H1 (cell line): Measurements from ENCODE around the gene NEUROD4. TPM values are rescaled to one million over a fixed set of nuclear protein-coding genes. Genes with fewer than 3 reads are reported as not detected.

Experiments
- CTCF ChIA-PET: fragments of 300-600 bp; sonication (Branson Sonifier 250); formaldehyde crosslinking; loops from one replicate; lab custom pipeline; 2021; ENCODE audit not compliant: partially characterized antibody; lab: Charles Lee
- POLR2A ChIA-PET: fragments of 300-600 bp; sonication (Branson Sonifier 250); formaldehyde crosslinking; loops from one replicate; lab custom pipeline; 2021; ENCODE audit warnings: inconsistent platforms; ENCODE audit not compliant: partially characterized antibody; lab: Charles Lee
- DNase-seq, 2 experiments: peaks; one replicate each; pipeline versions ENCODE4 v3.0.0 to v3.0.0-alpha.2; 2010 to 2022; ENCODE audit warnings: low spot score in 2 of 2, low read depth in 1 of 2, mixed read lengths in 1 of 2
- FAIRE-seq: peaks from 2 replicates; lab custom pipeline; 2011; peaks lifted over from hg19 to GRCh38; lab: Jason Lieb, UNC
- H2AFZ ChIP-seq: 2 replicates; pipeline ENCODE4 v1.8.1; 2012; ENCODE audit warnings: low read length, inconsistent platforms
- H2AK5ac ChIP-seq: 2 replicates; pipeline ENCODE4 v1.6.1; 2013; ENCODE audit warnings: low read depth, low read length
- H2BK120ac ChIP-seq: replicated peaks from 2 replicates; pipeline ENCODE3; 2013; ENCODE audit warnings: low read depth, low read length, inconsistent platforms
- H2BK12ac ChIP-seq: 2 replicates; pipeline ENCODE4 v1.6.1; 2013; ENCODE audit warnings: low read depth, low read length
- H2BK15ac ChIP-seq: 2 replicates; pipeline ENCODE4 v1.6.1; 2013; ENCODE audit warnings: low read length
- H2BK20ac ChIP-seq: 2 replicates; pipeline ENCODE4 v1.6.1; 2013; ENCODE audit warnings: low read length
- H2BK5ac ChIP-seq: 2 replicates; pipeline ENCODE4 v1.6.1; 2013; ENCODE audit warnings: low read depth, low read length
- H3K14ac ChIP-seq: 2 replicates; pipeline ENCODE4 v1.6.1; 2013; ENCODE audit warnings: inconsistent platforms; ENCODE audit not compliant: insufficient read length
- H3K18ac ChIP-seq: 2 replicates; pipeline ENCODE4 v1.6.1; 2013; ENCODE audit warnings: low read length; ENCODE audit errors: extremely low read depth
- H3K23ac ChIP-seq: 2 replicates; pipeline ENCODE4 v1.6.1; 2013; ENCODE audit warnings: inconsistent platforms; ENCODE audit not compliant: insufficient read length
- H3K23me2 ChIP-seq: 2 replicates; pipeline ENCODE4 v1.6.1; 2013; ENCODE audit warnings: low read depth, low read length
- H3K27ac ChIP-seq: 2 replicates; pipeline ENCODE4 v1.6.1; 2011; ENCODE audit warnings: low read depth, low read length, inconsistent platforms
- H3K27me3 ChIP-seq, 4 experiments: replicated peaks in 1 of 4; 1 replicate in 1 of 4; 2 replicates in 3 of 4; pipeline versions ENCODE4 v1.6.1 to v1.8.1; 2011 to 2013; ENCODE audit warnings: low read length in 3 of 4, mild to moderate bottlenecking in 3 of 4, inconsistent platforms in 2 of 4, mixed read lengths in 2 of 4, moderate library complexity in 1 of 4; ENCODE audit not compliant: control insufficient read depth in 3 of 4, insufficient read depth in 3 of 4; ENCODE audit errors: extremely low read depth in 1 of 4
- H3K36me3 ChIP-seq, 4 experiments: 2 replicates each; pipeline versions ENCODE4 v1.6.1 to v1.8.1; 2011 to 2013; ENCODE audit warnings: mild to moderate bottlenecking in 4 of 4, low read length in 3 of 4, moderate library complexity in 2 of 4, control low read depth in 1 of 4, inconsistent platforms in 1 of 4; ENCODE audit not compliant: insufficient read depth in 4 of 4, control insufficient read depth in 2 of 4
- H3K4ac ChIP-seq: replicated peaks from 2 replicates; pipeline ENCODE3; 2013; ENCODE audit warnings: low read length, low read depth, mixed read lengths, inconsistent platforms; ENCODE audit not compliant: insufficient read length
- H3K4me1 ChIP-seq, 4 experiments: replicated peaks in 1 of 4; 1 replicate in 1 of 4; 2 replicates in 3 of 4; pipeline versions ENCODE4 v1.6.1 to v1.8.1; 2011 to 2013; ENCODE audit warnings: low read length in 3 of 4, inconsistent platforms in 2 of 4, mixed read lengths in 1 of 4; ENCODE audit not compliant: insufficient read depth in 4 of 4, control insufficient read depth in 3 of 4
- H3K4me2 ChIP-seq, 2 experiments: 2 replicates each; pipeline versions ENCODE4 v1.6.1 to v1.8.1; 2011 to 2013; ENCODE audit warnings: low read depth in 2 of 2, low read length in 2 of 2, control low read depth in 1 of 2, inconsistent platforms in 1 of 2, mild to moderate bottlenecking in 1 of 2; ENCODE audit not compliant: insufficient read depth in 1 of 2
- H3K4me3 ChIP-seq, 4 experiments: fragments of 200-600, 300-600 bp in 1 of 4; sonication (generic), shearing (Covaris generic), sonication (Bioruptor Twin) in 1 of 4; 2 replicates each; pipeline versions ENCODE4 v1.5.1 to v1.8.1; 2011 to 2016; ENCODE audit warnings: low read length in 4 of 4, low read depth in 3 of 4, control low read depth in 2 of 4, inconsistent platforms in 2 of 4, mild to moderate bottlenecking in 2 of 4, mixed read lengths in 1 of 4, moderate library complexity in 1 of 4; ENCODE audit not compliant: insufficient read depth in 2 of 4; ENCODE audit errors: extremely low read depth in 1 of 4
- H3K56ac ChIP-seq: replicated peaks from 2 replicates; pipeline ENCODE3; 2013; ENCODE audit warnings: low read depth, mild to moderate bottlenecking, mixed read lengths, low read length, inconsistent platforms; ENCODE audit not compliant: insufficient read length
- H3K79me1 ChIP-seq: 2 replicates; pipeline ENCODE4 v1.6.1; 2013; ENCODE audit warnings: low read depth, low read length, control low read depth
- H3K79me2 ChIP-seq, 2 experiments: 2 replicates each; pipeline versions ENCODE4 v1.6.1 to v1.8.1; 2012 to 2013; ENCODE audit warnings: low read length in 2 of 2, mild to moderate bottlenecking in 2 of 2, inconsistent platforms in 1 of 2; ENCODE audit not compliant: insufficient read depth in 2 of 2, control insufficient read depth in 1 of 2
- H3K9ac ChIP-seq, 4 experiments: replicated peaks in 1 of 4; 1 replicate in 1 of 4; 2 replicates in 3 of 4; pipeline versions ENCODE4 v1.6.1 to v1.8.1; 2011 to 2013; ENCODE audit warnings: low read depth in 3 of 4, low read length in 3 of 4, control low read depth in 2 of 4, mild to moderate bottlenecking in 2 of 4, moderate library complexity in 2 of 4, inconsistent platforms in 1 of 4; ENCODE audit errors: extremely low read depth in 1 of 4
- H3K9me3 ChIP-seq, 2 experiments: 2 replicates each; pipeline versions ENCODE4 v1.6.1 to v1.8.1; 2012 to 2013; ENCODE audit warnings: mild to moderate bottlenecking in 2 of 2, moderate library complexity in 2 of 2, control low read depth in 1 of 2, inconsistent platforms in 1 of 2, low read depth in 1 of 2, low read length in 1 of 2, mixed read lengths in 1 of 2; ENCODE audit not compliant: insufficient read depth in 2 of 2
- H4K20me1 ChIP-seq, 2 experiments: replicated peaks in 1 of 2; 2 replicates each; pipeline versions ENCODE3 to v1.8.1; 2011 to 2013; ENCODE audit warnings: inconsistent platforms in 2 of 2, low read length in 2 of 2, mild to moderate bottlenecking in 1 of 2; ENCODE audit not compliant: insufficient read depth in 2 of 2, control insufficient read depth in 1 of 2
- H4K5ac ChIP-seq: 2 replicates; pipeline ENCODE4 v1.6.1; 2013; ENCODE audit warnings: low read length, low read depth, mixed read lengths, inconsistent platforms; ENCODE audit not compliant: insufficient read length
- H4K8ac ChIP-seq: 2 replicates; pipeline ENCODE4 v1.8.0; 2013; ENCODE audit warnings: mild to moderate bottlenecking, moderate library complexity, low read length, inconsistent platforms; ENCODE audit not compliant: insufficient read depth; ENCODE audit errors: extremely low read depth
- H4K91ac ChIP-seq: replicated peaks from 2 replicates; pipeline ENCODE3; 2013; ENCODE audit warnings: low read length, mixed read lengths, inconsistent platforms; ENCODE audit not compliant: insufficient read length
- BACH1 ChIP-seq: IDR thresholded peaks from 2 replicates; pipeline ENCODE4 v1.6.1; 2012; ENCODE audit warnings: low read length, improper control_type of control experiment
- KDM4A ChIP-seq: IDR thresholded peaks from one replicate; pipeline ENCODE4 v1.7.1; 2012; ENCODE audit warnings: low read depth, mild to moderate bottlenecking, moderate library complexity, low read length, inconsistent platforms; ENCODE audit not compliant: severe bottlenecking
- MAFK ChIP-seq: IDR thresholded peaks from 2 replicates; pipeline ENCODE4 v1.6.1; 2012; ENCODE audit warnings: low read depth, mild to moderate bottlenecking, improper control_type of control experiment, low read length
- POU5F1 ChIP-seq: IDR thresholded peaks from 2 replicates; pipeline ENCODE4 v1.6.1; 2011; ENCODE audit warnings: low read depth, mild to moderate bottlenecking, low read length, moderate library complexity
- RBBP5 ChIP-seq: IDR thresholded peaks from 2 replicates; pipeline ENCODE4 v1.7.1; 2012; ENCODE audit warnings: low read depth, mild to moderate bottlenecking, inconsistent platforms, low read length, moderate library complexity, borderline replicate concordance
- SIX5 ChIP-seq: IDR thresholded peaks from 2 replicates; pipeline ENCODE4 v1.6.1; 2011; ENCODE audit warnings: mild to moderate bottlenecking, low read depth, low read length
- TEAD4 ChIP-seq: IDR thresholded peaks from 2 replicates; pipeline ENCODE4 v1.6.1; 2012; ENCODE audit warnings: low read depth, low read length, inconsistent platforms, mixed read lengths
- WGBS, 2 experiments: shearing (Covaris generic) in 1 of 2; methylation state at CpG; one replicate each; pipeline versions ENCODE4 v1.1.6 to v1.1.7; 2013 to 2015; ENCODE audit warnings: low lambda C conversion rate in 2 of 2, mixed read lengths in 2 of 2, inconsistent platforms in 1 of 2, low coverage in 1 of 2, missing lambda C conversion rate in 1 of 2; ENCODE audit not compliant: insufficient replicate concordance in 2 of 2, insufficient coverage in 1 of 2, insufficient read length in 1 of 2; ENCODE audit errors: extremely low coverage in 1 of 2, missing lambda C conversion rate in 1 of 2; 5-methylcytosine and 5-hydroxymethylcytosine counted together
- polyA plus RNA-seq, 7 experiments: library from polyadenylated mRNA; depleted of rRNA in 3 of 7; stranded (reverse) in 5 of 7; unstranded in 2 of 7; fragments of >200 nt in 5 of 7; fragments of 200-250 nt in 2 of 7; gene quantifications; 1 replicate in 5 of 7; 2 replicates in 1 of 7; 4 replicates in 1 of 7; pipeline versions ENCODE4 v1.2.1 to v1.2.3, GENCODE V29; 2011 to 2013; ENCODE audit warnings: missing spikeins in 2 of 7, mixed read lengths in 2 of 7
- total RNA-seq: library from RNA; stranded (reverse); fragmentation: NEBNext Ultra II Directional; extraction: Animal tissue kit (Norgen Biotek cat#: 25700); gene quantifications from 2 replicates; pipeline ENCODE4 v1.2.1, GENCODE V29; 2021
- TF ChIP-seq, protein P1 (sequence below): IDR thresholded peaks from 2 replicates; pipeline ENCODE4 v1.6.1; 2012; ENCODE audit warnings: inconsistent platforms

The NEUROD4 gene
- total and polyA plus RNA-seq, 2 of the 8 experiments (the other 6 are each of a cell fraction or from before 2014, with no cell fraction given) = not detected

DNA sequence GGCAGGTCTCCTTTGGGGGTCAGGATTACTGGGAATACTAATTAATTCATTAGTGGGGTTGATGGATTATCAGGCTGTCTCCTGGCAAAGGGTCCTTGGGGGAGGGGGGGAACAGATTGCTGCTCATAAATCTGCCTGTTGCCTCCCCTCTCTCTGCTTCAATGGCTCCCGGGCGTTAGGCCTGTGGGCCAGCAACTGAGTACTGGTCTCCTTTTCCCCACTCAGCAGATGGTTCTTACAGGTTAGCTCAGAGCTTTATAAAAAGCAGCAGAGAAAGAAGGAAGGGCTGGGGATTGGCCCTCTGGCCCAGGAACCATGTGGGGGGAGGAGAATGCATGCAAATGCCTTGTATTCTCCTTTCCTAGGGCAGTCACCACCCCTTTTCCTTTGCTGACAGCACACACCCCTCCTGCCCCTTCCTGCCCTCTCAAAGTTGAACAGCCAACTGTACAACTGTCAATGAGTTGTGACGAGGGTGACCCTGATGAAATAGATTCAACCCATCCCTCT, 2.3 kb upstream of the NEUROD4 start:
- no peak overlapping the region for H3K4me3 ChIP-seq
- no peak overlapping the region for H4K5ac ChIP-seq
- no peak overlapping the region for H3K14ac ChIP-seq
- no peak overlapping the region for H2BK12ac ChIP-seq
- FAIRE-seq (no peak), DNase-seq (no peak)
- no peak overlapping the region for H2AK5ac ChIP-seq
- no peaks in the 10 kb centered on the region for H3K27me3 ChIP-seq
- no peaks in the 10 kb centered on the region for H3K23me2 ChIP-seq
- no peak overlapping the region for H2BK15ac ChIP-seq
- no peaks in the 10 kb centered on the region for H3K79me1 ChIP-seq
- H3K56ac ChIP-seq = no peak overlapping the region
- peaks cover 0 to 2% of the 10 kb centered on the region in 2 experiments for H4K20me1 ChIP-seq
- no peak overlapping the region; a peak in 1 of 4 replicates for H3K4me2 ChIP-seq
- no peak overlapping the region for H4K91ac ChIP-seq
- H3K79me2 ChIP-seq = no peaks in the 10 kb centered on the region
- H2BK5ac ChIP-seq = no peak overlapping the region
- ChIA-PET POLR2A (no interaction called here), CTCF (interaction anchor here (0.6 to 2.3 kb wide), 7 partner anchors 13 to 60 kb away, joined by 3 to 10 read pairs (median 3); no protein-coding TSS in a partner anchor)
- H4K8ac ChIP-seq = no peak overlapping the region
- H2AFZ ChIP-seq = peak overlapping the region; percentile 21; the same call in 1 of the 2 replicates
- no peaks in the 10 kb centered on the region for H3K36me3 ChIP-seq
- no peak overlapping the region for H2BK20ac ChIP-seq
- no peak overlapping the region for H2BK120ac ChIP-seq
- peaks cover 3 to 4% of the 10 kb centered on the region in 2 experiments; a peak in 2 of 4 replicates for H3K9me3 ChIP-seq
- 85% methylated on average over 3 of the region's 3 CpGs; no CpG with 5 or more reads in 1 of the 2 experiments for WGBS, 2 experiments
- TF ChIP-seq RBBP5 (no peak), BACH1 (no peak), KDM4A (no peak), POU5F1 (no peak), TEAD4 (no peak), SIX5 (no peak), MAFK (no peak)
- TF ChIP-seq, protein P1, sequence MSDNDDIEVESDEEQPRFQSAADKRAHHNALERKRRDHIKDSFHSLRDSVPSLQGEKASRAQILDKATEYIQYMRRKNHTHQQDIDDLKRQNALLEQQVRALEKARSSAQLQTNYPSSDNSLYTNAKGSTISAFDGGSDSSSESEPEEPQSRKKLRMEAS = no peak
- H3K23ac ChIP-seq = no peak overlapping the region
- H3K27ac ChIP-seq = no peak overlapping the region
- H3K4me1 ChIP-seq = peaks cover 0 to 2% (median 0%) of the 10 kb centered on the region in 4 experiments; a peak in 2 of 7 replicates
- H3K18ac ChIP-seq = no peak overlapping the region
- H3K9ac ChIP-seq = no peak overlapping the region
- H3K4ac ChIP-seq = no peak overlapping the region
